Progenitor cell of endocrine pancreas (in vitro differentiated cells): ENCODE results near the gene ADAMTSL1. TPM values are rescaled to one million over a fixed set of nuclear protein-coding genes. Genes with fewer than 3 reads are reported as not detected.

Experiments used
- DNase-seq: peaks from one replicate; pipeline ENCODE4 v3.0.0; 2021; ENCODE audit warnings: low spot score; ENCODE audit not compliant: unreplicated experiment
- H3K27ac Mint-ChIP-seq: 2 replicates; pipeline ENCODE4 v1.8.0; 2021; ENCODE audit warnings: mild to moderate bottlenecking, moderate library complexity, mixed read lengths
- H3K27me3 Mint-ChIP-seq: 2 replicates; pipeline ENCODE4 v1.8.0; 2021; ENCODE audit warnings: mixed read lengths
- H3K36me3 Mint-ChIP-seq: 2 replicates; pipeline ENCODE4 v1.8.0; 2022; ENCODE audit warnings: mixed read lengths; ENCODE audit not compliant: insufficient read depth
- H3K4me1 Mint-ChIP-seq: 2 replicates; pipeline ENCODE4 v1.8.0; 2021; ENCODE audit warnings: low read depth, mixed read lengths
- H3K4me3 Mint-ChIP-seq: 2 replicates; pipeline ENCODE4 v1.8.0; 2021; ENCODE audit warnings: low read depth, mild to moderate bottlenecking, moderate library complexity, mixed read lengths
- H3K9me3 Mint-ChIP-seq: 2 replicates; pipeline ENCODE4 v1.8.0; 2021; ENCODE audit warnings: low read depth, mixed read lengths
- CTCF ChIP-seq: fragments of 200-600 bp; sonication (generic); IDR thresholded peaks from one replicate; pipeline ENCODE4 v1.5.0; 2021; ENCODE audit warnings: antibody characterized with exemption, mild to moderate bottlenecking; ENCODE audit not compliant: unreplicated experiment
- total RNA-seq: library from RNA; stranded (reverse); gene quantifications from 2 replicates; pipeline ENCODE4 v1.2.1, GENCODE V29; 2021

Gene ADAMTSL1
- total RNA-seq, 1 donor from 2014 or later = 2.1 TPM

- Mint-ChIP-seq H3K4me1 (peaks cover 12% of the 10 kb centered on the region), H3K36me3 (no peaks in the 10 kb centered on the region), H3K27me3 (peaks cover 9% of the 10 kb centered on the region), H3K9me3 (peaks cover 3% of the 10 kb centered on the region), H3K4me3 (no peak overlapping the region), H3K27ac (no peak overlapping the region)
- TF ChIP-seq CTCF = no peak
- no peak for DNase-seq
These were observed 297.8 kb downstream of the ADAMTSL1 start for GRCh38 chr9:18771763-18772162.

DNA sequence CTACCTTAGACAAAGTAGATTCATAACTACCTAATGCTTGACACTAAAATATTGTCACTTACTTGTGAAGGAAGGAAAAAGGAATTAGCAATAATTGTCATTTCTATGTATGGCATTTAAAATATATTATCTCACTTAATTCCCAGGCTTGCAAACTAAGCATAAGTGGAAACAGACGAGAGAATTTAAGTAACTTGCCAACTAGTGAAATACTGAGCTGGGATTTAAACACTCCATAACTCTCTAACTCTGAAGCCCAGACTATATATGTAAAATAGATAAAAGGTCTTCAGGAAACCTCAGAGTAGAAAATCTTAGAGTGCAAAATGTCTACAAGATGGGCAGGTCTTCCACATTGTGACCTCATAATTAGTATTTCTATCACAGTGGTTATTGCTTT, 301.3 kb downstream of the ADAMTSL1 start:
- TF ChIP-seq CTCF = no peak
- peaks cover 5% of the 10 kb centered on the region for H3K27me3 Mint-ChIP-seq
- no peak for DNase-seq
- peaks cover 3% of the 10 kb centered on the region for H3K9me3 Mint-ChIP-seq
- no peak overlapping the region for H3K4me3 Mint-ChIP-seq
- peaks cover 16% of the 10 kb centered on the region for H3K4me1 Mint-ChIP-seq
- H3K36me3 Mint-ChIP-seq = no peaks in the 10 kb centered on the region
- no peak overlapping the region for H3K27ac Mint-ChIP-seq

DNA sequence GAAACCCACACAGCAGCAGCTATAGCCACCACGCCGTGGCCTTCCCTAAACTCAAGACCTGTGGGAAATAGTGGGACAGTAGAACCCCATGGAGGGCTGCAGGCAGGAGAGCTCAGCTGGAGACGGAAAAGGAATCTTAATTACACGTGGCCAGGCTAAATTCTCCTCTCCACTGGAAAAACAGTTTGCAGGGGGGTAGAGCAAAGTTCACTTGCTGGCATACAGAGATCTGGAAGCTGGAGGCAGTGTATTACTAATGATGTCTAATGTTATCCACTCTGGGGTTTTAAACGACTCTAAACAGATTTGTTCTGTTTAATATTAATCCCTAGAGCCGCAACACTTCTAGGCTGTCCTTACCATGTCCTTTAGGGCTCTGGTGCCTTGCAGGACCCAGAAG, 302.0 kb downstream of the ADAMTSL1 start:
- Mint-ChIP-seq H3K4me1 (peaks cover 16% of the 10 kb centered on the region), H3K27me3 (peaks cover 5% of the 10 kb centered on the region), H3K9me3 (peaks cover 3% of the 10 kb centered on the region), H3K36me3 (no peaks in the 10 kb centered on the region), H3K4me3 (no peak overlapping the region), H3K27ac (peak overlapping the region; percentile 92)
- TF ChIP-seq CTCF = no peak
- DNase-seq = no peak

DNA sequence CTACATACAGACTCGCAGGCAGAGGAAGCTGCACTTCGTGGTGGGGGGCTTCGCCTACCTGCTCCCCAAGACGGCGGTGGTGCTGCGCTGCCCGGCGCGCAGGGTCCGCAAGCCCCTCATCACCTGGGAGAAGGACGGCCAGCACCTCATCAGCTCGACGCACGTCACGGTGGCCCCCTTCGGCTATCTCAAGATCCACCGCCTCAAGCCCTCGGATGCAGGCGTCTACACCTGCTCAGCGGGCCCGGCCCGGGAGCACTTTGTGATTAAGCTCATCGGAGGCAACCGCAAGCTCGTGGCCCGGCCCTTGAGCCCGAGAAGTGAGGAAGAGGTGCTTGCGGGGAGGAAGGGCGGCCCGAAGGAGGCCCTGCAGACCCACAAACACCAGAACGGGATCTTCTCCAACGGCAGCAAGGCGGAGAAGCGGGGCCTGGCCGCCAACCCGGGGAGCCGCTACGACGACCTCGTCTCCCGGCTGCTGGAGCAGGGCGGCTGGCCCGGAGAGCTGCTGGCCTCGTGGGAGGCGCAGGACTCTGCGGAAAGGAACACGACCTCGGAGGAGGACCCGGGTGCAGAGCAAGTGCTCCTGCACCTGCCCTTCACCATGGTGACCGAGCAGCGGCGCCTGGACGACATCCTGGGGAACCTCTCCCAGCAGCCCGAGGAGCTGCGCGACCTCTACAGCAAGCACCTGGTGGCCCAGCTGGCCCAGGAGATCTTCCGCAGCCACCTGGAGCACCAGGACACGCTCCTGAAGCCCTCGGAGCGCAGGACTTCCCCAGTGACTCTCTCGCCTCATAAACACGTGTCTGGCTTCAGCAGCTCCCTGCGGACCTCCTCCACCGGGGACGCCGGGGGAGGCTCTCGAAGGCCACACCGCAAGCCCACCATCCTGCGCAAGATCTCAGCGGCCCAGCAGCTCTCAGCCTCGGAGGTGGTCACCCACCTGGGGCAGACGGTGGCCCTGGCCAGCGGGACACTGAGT, 303.2 kb downstream of the ADAMTSL1 start:
- TF ChIP-seq CTCF = no peak
- H3K27ac Mint-ChIP-seq = peak overlapping the region; percentile 92
- H3K27me3 Mint-ChIP-seq = no peaks in the 10 kb centered on the region
- no peak for DNase-seq
- H3K36me3 Mint-ChIP-seq = no peaks in the 10 kb centered on the region
- H3K9me3 Mint-ChIP-seq = peaks cover 3% of the 10 kb centered on the region
- H3K4me1 Mint-ChIP-seq = peaks cover 14% of the 10 kb centered on the region
- H3K4me3 Mint-ChIP-seq = no peak overlapping the region

DNA sequence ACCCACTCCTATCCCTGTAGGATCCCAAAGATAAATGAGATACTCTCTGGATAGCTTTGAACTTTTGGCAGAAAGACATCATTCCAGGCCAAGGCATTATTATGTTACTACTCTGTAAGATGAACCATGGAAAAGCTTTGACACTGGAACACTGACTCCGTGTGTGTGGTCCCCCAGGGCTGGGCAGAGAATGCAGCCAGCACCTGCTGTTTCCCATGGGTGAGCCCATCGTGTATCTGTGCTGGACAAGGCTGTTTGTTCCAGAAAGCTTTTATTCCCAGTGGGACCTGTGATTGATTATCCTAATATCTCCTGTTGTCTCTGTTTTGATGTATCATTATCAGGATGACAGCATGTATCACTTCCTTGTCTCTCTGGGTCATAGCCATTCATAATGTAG, 304.2 kb downstream of the ADAMTSL1 start:
- no peak overlapping the region for H3K27ac Mint-ChIP-seq

More for the DNA sequence above, 304.2 kb downstream of the ADAMTSL1 start:
- H3K4me1 Mint-ChIP-seq = peaks cover 14% of the 10 kb centered on the region
- H3K9me3 Mint-ChIP-seq = peaks cover 3% of the 10 kb centered on the region
- no peak for TF ChIP-seq CTCF
- no peak for DNase-seq
- no peaks in the 10 kb centered on the region for H3K27me3 Mint-ChIP-seq
- no peak overlapping the region for H3K4me3 Mint-ChIP-seq
- H3K36me3 Mint-ChIP-seq = no peaks in the 10 kb centered on the region
